Astrocyte (in vitro differentiated cells and primary cell): ENCODE measurements around the gene CD300LD.

Experiments used
- CTCF ChIP-seq: IDR thresholded peaks from 2 replicates; pipeline ENCODE4 v1.5.1; 2011; ENCODE audit warnings: low read depth, mild to moderate bottlenecking, inconsistent platforms, low read length, moderate library complexity; ENCODE audit not compliant: insufficient read depth
- EZH2 ChIP-seq: IDR thresholded peaks from 2 replicates; pipeline ENCODE4 v1.6.1; 2012; ENCODE audit warnings: mild to moderate bottlenecking, low read length, inconsistent platforms; ENCODE audit not compliant: insufficient read depth

- TF ChIP-seq EZH2 (no peak), CTCF (no peak)
Observed at GRCh38 chr17:74633326-74633725, 41.2 kb upstream of the CD300LD start.
